Measurements from ENCODE around the gene ATP10A. TPM values are rescaled to one million over a fixed set of nuclear protein-coding genes. Genes with fewer than 3 reads are reported as not detected.

Gene ATP10A
- total RNA-seq, 1 experiment from 2014 or later = 0.02 TPM

- RAD21 ChIA-PET (ENCODE audit: low non-redundant PET in 1 of 2, low total read pairs in 2 of 2, uncharacterized antibody in 2 of 2, unreplicated experiment in 2 of 2) = no interaction called here
- Histone ChIP-seq H3K36me3 (ENCODE audit: control insufficient read depth in 1 of 2, insufficient read depth in 2 of 2, low read length in 2 of 2) (no peaks in the 10 kb centered on the region), H3K9ac (ENCODE audit: low read length) (no peak overlapping the region), H3K27ac (ENCODE audit: low read depth, low read length) (no peak overlapping the region), H3K4me1 (ENCODE audit: control insufficient read depth in 1 of 2, insufficient read depth in 2 of 2, low read length in 2 of 2) (no peaks in the 10 kb centered on the region), H2AFZ (ENCODE audit: low read depth, low read length, poor library complexity, severe bottlenecking) (no peak overlapping the region), H3K4me3 (replicated peaks in 1 of 2; ENCODE audit: low read depth in 1 of 2, low read length in 2 of 2) (no peak overlapping the region), H3K4me2 (ENCODE audit: low read length) (no peak overlapping the region), H3K79me2 (ENCODE audit: insufficient read depth, low read length) (no peaks in the 10 kb centered on the region), H3K27me3 (ENCODE audit: insufficient read depth, low read length) (no peaks in the 10 kb centered on the region), H3K9me3 (ENCODE audit: control insufficient read depth in 1 of 2, insufficient read depth in 1 of 2, low read depth in 1 of 2, low read length in 2 of 2) (peaks cover 6 to 18% of the 10 kb centered on the region in 2 experiments; a peak in 2 of 4 replicates), H4K20me1 (ENCODE audit: insufficient read depth) (no peaks in the 10 kb centered on the region), H3K9me2 (ENCODE audit: insufficient read depth) (no peaks in the 10 kb centered on the region)
- TF ChIP-seq FOSL1 (IDR thresholded peaks at IDR 0.05; ENCODE audit: low read depth) (no peak), CBX3 (IDR thresholded peaks at IDR 0.05; ENCODE audit: low read depth) (no peak), ZNF274 (IDR thresholded peaks at IDR 0.05; ENCODE audit: low read depth, low read length) (no peak), TCF7L2 (IDR thresholded peaks at IDR 0.05; ENCODE audit: borderline replicate concordance, extremely low read depth, insufficient read depth, insufficient read length) (no peak), ZFX (IDR thresholded peaks at IDR 0.05) (no peak), JUND (IDR thresholded peaks at IDR 0.05) (no peak), EZH2 (IDR thresholded peaks at IDR 0.05) (no peak), POLR2AphosphoS5 (IDR thresholded peaks at IDR 0.05; ENCODE audit: low read depth, low read length) (no peak), CTCF (IDR thresholded peaks at IDR 0.05 in 2 of 3, conservative IDR thresholded peaks at IDR 0.05 in 1 of 3; ENCODE audit: borderline replicate concordance in 1 of 3, insufficient read depth in 1 of 3, low read depth in 2 of 3, low read length in 2 of 3) (no peak), REST (IDR thresholded peaks at IDR 0.05; ENCODE audit: low read depth) (no peak), EGR1 (IDR thresholded peaks at IDR 0.05; ENCODE audit: low read depth) (no peak)
- no TSS peak for BruUV-seq (replicated peaks)
- ATAC-seq (no peak), DNase-seq (ENCODE audit: low read depth, low spot score) (no peak)
- CTCF ChIA-PET = no interaction called here
- intact Hi-C loops (cut with micrococcal nuclease) = no loop called here
- POLR2A ChIA-PET = no interaction called here
Measured at GRCh38 chr15:25786040-25786439, 77.1 kb downstream of the ATP10A start.
